Activated B cell treated with CpG ODN at 0.5 μM for 24 hours (primary cell): ENCODE measurements around the gene DTL. TPM values are rescaled to one million over a fixed set of nuclear protein-coding genes. Genes with fewer than 3 reads are reported as not detected.

Experiments
- ATAC-seq: fragments of 200-7000 bp; cut with Tn5 transposase; one replicate; pipeline ENCODE4 v1.10.0; 2021; ENCODE audit warnings: low read depth, mild to moderate bottlenecking, moderate library complexity
- CTCF ChIA-PET: fragments of 350-600 bp; sonication (Branson Sonifier 250); formaldehyde crosslinking; loops from one replicate; lab custom pipeline; 2021; ENCODE audit warnings: antibody characterized with exemption; lab: Charles Lee
- POLR2A ChIA-PET: fragments of 350-600 bp; sonication (Branson Sonifier 250); formaldehyde crosslinking; loops from one replicate; lab custom pipeline; 2021; ENCODE audit warnings: antibody characterized with exemption; lab: Charles Lee
- DNase-seq: peaks from one replicate; pipeline ENCODE4 v3.0.0; 2022
- H3K27ac Mint-ChIP-seq: one replicate; pipeline ENCODE4 v1.8.0; 2020; ENCODE audit warnings: mixed read lengths
- H3K27me3 Mint-ChIP-seq: one replicate; pipeline ENCODE4 v1.8.0; 2021; ENCODE audit warnings: mixed read lengths
- H3K36me3 Mint-ChIP-seq: one replicate; pipeline ENCODE4 v1.8.0; 2021; ENCODE audit warnings: low read depth, mixed read lengths
- H3K4me1 Mint-ChIP-seq: one replicate; pipeline ENCODE4 v1.8.0; 2021; ENCODE audit warnings: mixed read lengths
- H3K4me3 Mint-ChIP-seq: one replicate; pipeline ENCODE4 v1.8.0; 2020; ENCODE audit warnings: mild to moderate bottlenecking, mixed read lengths
- H3K9me3 Mint-ChIP-seq: one replicate; pipeline ENCODE4 v1.8.0; 2020; ENCODE audit warnings: mixed read lengths
- CTCF ChIP-seq: fragments of 200-600 bp; IDR thresholded peaks from one replicate; pipeline ENCODE4 v1.8.0; 2022; ENCODE audit warnings: antibody characterized with exemption, mild to moderate bottlenecking
- intact Hi-C: fragments of 100-400 bp; cut with micrococcal nuclease; formaldehyde crosslinking; loops from one replicate; pipeline ENCODE4 v1.15.1; 2024
- total RNA-seq: library from RNA; stranded (reverse); gene quantifications from 2 replicates; pipeline ENCODE4 v1.2.3, GENCODE V29; 2022

Gene DTL
- total RNA-seq, 1 donor from 2014 or later = 5.0 TPM

- Mint-ChIP-seq H3K4me3 (no peak overlapping the region), H3K27ac (no peak overlapping the region), H3K36me3 (peaks cover 8% of the 10 kb centered on the region), H3K27me3 (no peaks in the 10 kb centered on the region), H3K9me3 (no peaks in the 10 kb centered on the region), H3K4me1 (peaks cover 37% of the 10 kb centered on the region)
- TF ChIP-seq CTCF = no peak
- DNase-seq (no peak), ATAC-seq (no peak)
- ChIA-PET CTCF (no interaction called here), POLR2A (no interaction called here)
- intact Hi-C loops = loop anchor here (10.0 kb wide), 2 partner anchors 757 to 977 kb away; partner anchors contain the start of genes ANGEL2, NSL1 and TATDN3
Observed at GRCh38 chr1:212037900-212038299, 2.4 kb downstream of the DTL start.

GRCh38 chr1:212039622-212040021 is 4.1 kb downstream of the DTL start:
- no peak overlapping the region for H3K27ac Mint-ChIP-seq
- CTCF ChIA-PET = interaction anchor here (1.3 to 2.5 kb wide), 2 partner anchors 416 to 437 kb away, joined by 3 to 8 read pairs; no protein-coding TSS in a partner anchor
- intact Hi-C loops = loop anchor here (10.0 kb wide), 2 partner anchors 755 to 975 kb away; partner anchors contain the start of genes ANGEL2, NSL1 and TATDN3
- peaks cover 28% of the 10 kb centered on the region for H3K4me1 Mint-ChIP-seq
- no peak for TF ChIP-seq CTCF
- H3K9me3 Mint-ChIP-seq = no peaks in the 10 kb centered on the region
- peaks cover 8% of the 10 kb centered on the region for H3K36me3 Mint-ChIP-seq
- no peaks in the 10 kb centered on the region for H3K27me3 Mint-ChIP-seq
- POLR2A ChIA-PET = no interaction called here
- no peak overlapping the region for H3K4me3 Mint-ChIP-seq
- ATAC-seq (no peak), DNase-seq (no peak)

- ChIA-PET CTCF (interaction anchor here (2.5 kb wide), 1 partner anchor 415 kb away, joined by 8 read pairs; no protein-coding TSS in a partner anchor), POLR2A (no interaction called here)
- intact Hi-C loops = no loop called here
- no peaks in the 10 kb centered on the region for H3K36me3 Mint-ChIP-seq
- ATAC-seq (no peak), DNase-seq (no peak)
- no peak for TF ChIP-seq CTCF
- no peaks in the 10 kb centered on the region for H3K9me3 Mint-ChIP-seq
- peaks cover 16% of the 10 kb centered on the region for H3K4me1 Mint-ChIP-seq
- H3K4me3 Mint-ChIP-seq = peak overlapping the region; percentile 30
- H3K27me3 Mint-ChIP-seq = no peaks in the 10 kb centered on the region
- no peak overlapping the region for H3K27ac Mint-ChIP-seq
Observed at GRCh38 chr1:212040629-212041412, 5.3 kb downstream of the DTL start.

- CTCF ChIA-PET = no interaction called here
- no peak overlapping the region for H3K4me3 Mint-ChIP-seq
- H3K9me3 Mint-ChIP-seq = no peaks in the 10 kb centered on the region
- intact Hi-C loops = no loop called here
- H3K27ac Mint-ChIP-seq = no peak overlapping the region
- peaks cover 3% of the 10 kb centered on the region for H3K4me1 Mint-ChIP-seq
- DNase-seq = no peak
- H3K36me3 Mint-ChIP-seq = no peaks in the 10 kb centered on the region
- no peak for TF ChIP-seq CTCF
- POLR2A ChIA-PET = no interaction called here
- no peak for ATAC-seq
- H3K27me3 Mint-ChIP-seq = no peaks in the 10 kb centered on the region
Observed at GRCh38 chr1:212042436-212042835, 6.9 kb downstream of the DTL start.

- H3K4me1 Mint-ChIP-seq = peaks cover 3% of the 10 kb centered on the region
- no peaks in the 10 kb centered on the region for H3K9me3 Mint-ChIP-seq
- no peaks in the 10 kb centered on the region for H3K36me3 Mint-ChIP-seq
- TF ChIP-seq CTCF = no peak
- H3K27me3 Mint-ChIP-seq = no peaks in the 10 kb centered on the region
- ChIA-PET CTCF (interaction anchor here (1.6 kb wide), 1 partner anchor 27 kb away, joined by 4 read pairs; no protein-coding TSS in a partner anchor), POLR2A (interaction anchor here (2.1 kb wide), 1 partner anchor 10 kb away, joined by 6 read pairs; the partner anchor contains the start of genes DTL and INTS7)
- DNase-seq (no peak), ATAC-seq (no peak)
- intact Hi-C loops = no loop called here
- H3K27ac Mint-ChIP-seq = no peak overlapping the region
- H3K4me3 Mint-ChIP-seq = no peak overlapping the region
Observed at GRCh38 chr1:212044851-212045250, 9.3 kb downstream of the DTL start.
